Liver (tissue), 3 donors: ENCODE data around the gene RBM20.

ENCODE experiments used
- ATF3 ChIP-seq: IDR thresholded peaks from 2 replicates; pipeline ENCODE4 v1.6.1; 2016; ENCODE audit warnings: antibody characterized with exemption
- CTCF ChIP-seq: fragments of 150-350 bp; IDR thresholded peaks from 2 replicates; pipeline ENCODE4 v1.5.1; 2017; ENCODE audit warnings: improper control_type of control experiment, low read depth, low read length; ENCODE audit not compliant: missing input control
- EGR1 ChIP-seq, 2 donors: IDR thresholded peaks; 2 replicates each; pipeline ENCODE4 v1.6.1; 2016 to 2018; ENCODE audit warnings: antibody characterized with exemption in 2 of 2, low read depth in 2 of 2
- FOXA1 ChIP-seq: IDR thresholded peaks from 2 replicates; pipeline ENCODE4 v1.6.1; 2016; ENCODE audit warnings: antibody characterized with exemption
- GABPA ChIP-seq, 2 donors: IDR thresholded peaks in 1 of 2; conservative IDR thresholded peaks in 1 of 2; 2 replicates each; pipeline ENCODE4 v1.6.1; 2016; ENCODE audit warnings: antibody characterized with exemption in 2 of 2, mild to moderate bottlenecking in 1 of 2, moderate library complexity in 1 of 2
- JUND ChIP-seq, 2 donors: IDR thresholded peaks; 2 replicates each; pipeline ENCODE4 v1.6.1; 2016; ENCODE audit warnings: antibody characterized with exemption in 2 of 2
- NR2F2 ChIP-seq: IDR thresholded peaks from 2 replicates; pipeline ENCODE4 v1.6.1; 2016; ENCODE audit warnings: antibody characterized with exemption
- RAD21 ChIP-seq, 2 donors: IDR thresholded peaks; 2 replicates each; pipeline ENCODE4 v1.6.1; 2016; ENCODE audit warnings: antibody characterized with exemption in 2 of 2, mild to moderate bottlenecking in 2 of 2
- TAF1 ChIP-seq: conservative IDR thresholded peaks from 2 replicates; pipeline ENCODE4 v1.6.1; 2016; ENCODE audit warnings: antibody characterized with exemption, mild to moderate bottlenecking
- ZBTB33 ChIP-seq: IDR thresholded peaks from 2 replicates; pipeline ENCODE4 v1.6.1; 2016; ENCODE audit warnings: antibody characterized with exemption
- TF ChIP-seq, protein P1 (sequence below): IDR thresholded peaks from 2 replicates; pipeline ENCODE4 v1.6.1; 2016; ENCODE audit warnings: antibody characterized with exemption, mild to moderate bottlenecking
- TF ChIP-seq, protein P2 (sequence below): IDR thresholded peaks from 2 replicates; pipeline ENCODE4 v1.6.1; 2016; ENCODE audit warnings: antibody characterized with exemption
- donor health status: healthy.
- donor health status: healthy.

DNA sequence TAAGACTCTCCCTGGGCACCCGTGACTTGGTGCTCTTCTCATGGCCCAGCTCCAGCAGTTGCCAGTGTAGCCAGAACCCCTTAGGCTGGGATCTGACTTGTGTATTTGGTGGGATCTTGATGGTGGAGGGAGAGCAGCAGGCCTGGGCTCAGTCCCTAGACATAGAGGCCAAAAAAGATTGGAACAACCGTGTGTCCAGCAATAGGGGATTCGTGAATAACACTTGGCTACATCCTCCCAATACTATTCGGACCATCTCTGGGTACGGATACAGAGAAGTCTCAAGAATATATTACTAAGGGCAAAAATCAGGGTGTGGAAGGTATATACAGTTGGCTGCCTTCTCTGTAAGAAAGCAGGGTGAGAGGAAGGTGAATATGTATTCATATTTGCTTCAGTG, 17.2 kb downstream of the RBM20 start:
- TF ChIP-seq FOXA1 (no peak), CTCF (no peak), JUND (IDR thresholded peaks at IDR 0.05) (no peak), EGR1 (IDR thresholded peaks at IDR 0.05; ENCODE audit: low read depth in 2 of 2) (no peak), GABPA (IDR thresholded peaks at IDR 0.05 in 1 of 2, conservative IDR thresholded peaks at IDR 0.05 in 1 of 2) (no peak), NR2F2 (no peak), TAF1 (no peak), RAD21 (IDR thresholded peaks at IDR 0.05) (no peak), ATF3 (no peak), ZBTB33 (no peak)
- TF ChIP-seq, protein P1, sequence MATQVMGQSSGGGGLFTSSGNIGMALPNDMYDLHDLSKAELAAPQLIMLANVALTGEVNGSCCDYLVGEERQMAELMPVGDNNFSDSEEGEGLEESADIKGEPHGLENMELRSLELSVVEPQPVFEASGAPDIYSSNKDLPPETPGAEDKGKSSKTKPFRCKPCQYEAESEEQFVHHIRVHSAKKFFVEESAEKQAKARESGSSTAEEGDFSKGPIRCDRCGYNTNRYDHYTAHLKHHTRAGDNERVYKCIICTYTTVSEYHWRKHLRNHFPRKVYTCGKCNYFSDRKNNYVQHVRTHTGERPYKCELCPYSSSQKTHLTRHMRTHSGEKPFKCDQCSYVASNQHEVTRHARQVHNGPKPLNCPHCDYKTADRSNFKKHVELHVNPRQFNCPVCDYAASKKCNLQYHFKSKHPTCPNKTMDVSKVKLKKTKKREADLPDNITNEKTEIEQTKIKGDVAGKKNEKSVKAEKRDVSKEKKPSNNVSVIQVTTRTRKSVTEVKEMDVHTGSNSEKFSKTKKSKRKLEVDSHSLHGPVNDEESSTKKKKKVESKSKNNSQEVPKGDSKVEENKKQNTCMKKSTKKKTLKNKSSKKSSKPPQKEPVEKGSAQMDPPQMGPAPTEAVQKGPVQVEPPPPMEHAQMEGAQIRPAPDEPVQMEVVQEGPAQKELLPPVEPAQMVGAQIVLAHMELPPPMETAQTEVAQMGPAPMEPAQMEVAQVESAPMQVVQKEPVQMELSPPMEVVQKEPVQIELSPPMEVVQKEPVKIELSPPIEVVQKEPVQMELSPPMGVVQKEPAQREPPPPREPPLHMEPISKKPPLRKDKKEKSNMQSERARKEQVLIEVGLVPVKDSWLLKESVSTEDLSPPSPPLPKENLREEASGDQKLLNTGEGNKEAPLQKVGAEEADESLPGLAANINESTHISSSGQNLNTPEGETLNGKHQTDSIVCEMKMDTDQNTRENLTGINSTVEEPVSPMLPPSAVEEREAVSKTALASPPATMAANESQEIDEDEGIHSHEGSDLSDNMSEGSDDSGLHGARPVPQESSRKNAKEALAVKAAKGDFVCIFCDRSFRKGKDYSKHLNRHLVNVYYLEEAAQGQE, result no peak
- TF ChIP-seq, protein P2, sequence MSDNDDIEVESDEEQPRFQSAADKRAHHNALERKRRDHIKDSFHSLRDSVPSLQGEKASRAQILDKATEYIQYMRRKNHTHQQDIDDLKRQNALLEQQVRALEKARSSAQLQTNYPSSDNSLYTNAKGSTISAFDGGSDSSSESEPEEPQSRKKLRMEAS, result no peak
